22Rv1 (cell line): Measurements from ENCODE around the gene FERD3L.

Experiments
- H3K27ac ChIP-seq: fragments of 450-650 bp; 2 replicates; pipeline ENCODE4 v1.5.1; 2017
- ZFX ChIP-seq: fragments of 450-650 bp; IDR thresholded peaks from 2 replicates; pipeline ENCODE4 v1.6.1; 2017; ENCODE audit warnings: antibody characterized with exemption, borderline replicate concordance
- TF ChIP-seq, protein P1 (sequence below): fragments of 450-650 bp; IDR thresholded peaks from 2 replicates; pipeline ENCODE4 v1.5.1; 2017; ENCODE audit warnings: mild to moderate bottlenecking

The FERD3L gene

DNA sequence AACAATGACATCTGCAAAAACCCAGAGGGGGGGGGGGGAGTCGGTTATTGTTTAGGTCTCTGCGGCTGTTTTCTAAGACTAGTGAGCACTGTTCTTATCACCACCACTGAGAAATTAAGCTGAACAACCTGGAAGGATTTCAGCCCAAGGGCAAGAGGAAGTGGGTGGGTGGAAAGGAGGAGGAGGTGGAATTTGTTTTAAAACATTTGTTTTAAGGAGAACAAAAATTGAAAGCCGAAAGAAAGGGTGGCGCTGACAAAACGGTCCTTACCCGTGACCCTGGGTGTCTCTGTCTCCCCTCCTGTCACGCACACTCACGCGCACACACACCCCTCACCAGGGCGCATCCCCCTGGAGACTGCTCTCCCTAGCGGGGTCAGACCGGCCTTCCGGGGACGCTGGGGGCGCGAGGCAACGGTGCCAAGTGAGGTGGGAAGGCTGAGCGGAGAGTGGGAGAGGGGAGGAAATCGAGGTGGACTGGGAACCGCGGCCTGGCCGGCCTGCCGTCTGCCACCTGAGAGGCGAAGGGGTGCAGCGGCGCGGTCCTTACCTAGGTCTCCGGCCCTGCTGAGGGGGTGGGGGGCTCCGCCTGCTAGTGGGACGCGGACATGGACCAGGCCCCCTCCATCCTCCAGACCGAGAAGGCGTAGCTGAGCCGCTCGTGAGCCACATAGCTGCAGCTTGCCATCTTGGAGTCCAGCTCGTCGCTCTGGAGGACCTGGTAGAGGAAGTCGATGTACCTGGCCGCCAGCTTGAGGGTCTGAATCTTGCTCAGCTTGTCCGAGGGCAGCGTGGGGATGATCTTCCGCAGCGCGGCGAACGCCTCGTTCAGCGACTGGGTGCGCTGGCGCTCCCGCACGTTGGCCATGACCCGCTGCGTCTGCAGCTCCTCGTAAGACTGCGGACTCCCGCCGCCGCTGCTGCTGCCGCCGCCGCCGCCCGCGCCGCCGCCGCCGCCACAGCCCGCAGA lies 28.8 kb downstream of the FERD3L start:
- TF ChIP-seq, protein P1, sequence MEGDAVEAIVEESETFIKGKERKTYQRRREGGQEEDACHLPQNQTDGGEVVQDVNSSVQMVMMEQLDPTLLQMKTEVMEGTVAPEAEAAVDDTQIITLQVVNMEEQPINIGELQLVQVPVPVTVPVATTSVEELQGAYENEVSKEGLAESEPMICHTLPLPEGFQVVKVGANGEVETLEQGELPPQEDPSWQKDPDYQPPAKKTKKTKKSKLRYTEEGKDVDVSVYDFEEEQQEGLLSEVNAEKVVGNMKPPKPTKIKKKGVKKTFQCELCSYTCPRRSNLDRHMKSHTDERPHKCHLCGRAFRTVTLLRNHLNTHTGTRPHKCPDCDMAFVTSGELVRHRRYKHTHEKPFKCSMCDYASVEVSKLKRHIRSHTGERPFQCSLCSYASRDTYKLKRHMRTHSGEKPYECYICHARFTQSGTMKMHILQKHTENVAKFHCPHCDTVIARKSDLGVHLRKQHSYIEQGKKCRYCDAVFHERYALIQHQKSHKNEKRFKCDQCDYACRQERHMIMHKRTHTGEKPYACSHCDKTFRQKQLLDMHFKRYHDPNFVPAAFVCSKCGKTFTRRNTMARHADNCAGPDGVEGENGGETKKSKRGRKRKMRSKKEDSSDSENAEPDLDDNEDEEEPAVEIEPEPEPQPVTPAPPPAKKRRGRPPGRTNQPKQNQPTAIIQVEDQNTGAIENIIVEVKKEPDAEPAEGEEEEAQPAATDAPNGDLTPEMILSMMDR = no peak
- TF ChIP-seq ZFX = no peak
- peak overlapping the region; percentile 89 for H3K27ac ChIP-seq

DNA sequence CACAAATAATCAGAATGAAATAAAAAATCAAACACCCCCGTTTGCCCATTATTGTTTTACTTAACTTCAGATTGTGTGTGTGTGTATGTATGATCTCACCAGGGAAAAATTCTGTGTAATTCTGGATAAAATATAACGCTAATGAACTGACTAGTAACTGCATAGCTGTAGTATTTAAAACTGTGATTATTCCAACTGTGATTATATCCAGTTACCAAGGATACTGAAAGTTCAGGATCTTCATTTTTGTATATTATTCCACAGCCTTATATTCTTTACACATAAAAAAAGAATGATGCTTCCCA lies 30.7 kb downstream of the FERD3L start:
- H3K27ac ChIP-seq = no peak overlapping the region
- TF ChIP-seq, protein P1 = no peak
- no peak for TF ChIP-seq ZFX

DNA sequence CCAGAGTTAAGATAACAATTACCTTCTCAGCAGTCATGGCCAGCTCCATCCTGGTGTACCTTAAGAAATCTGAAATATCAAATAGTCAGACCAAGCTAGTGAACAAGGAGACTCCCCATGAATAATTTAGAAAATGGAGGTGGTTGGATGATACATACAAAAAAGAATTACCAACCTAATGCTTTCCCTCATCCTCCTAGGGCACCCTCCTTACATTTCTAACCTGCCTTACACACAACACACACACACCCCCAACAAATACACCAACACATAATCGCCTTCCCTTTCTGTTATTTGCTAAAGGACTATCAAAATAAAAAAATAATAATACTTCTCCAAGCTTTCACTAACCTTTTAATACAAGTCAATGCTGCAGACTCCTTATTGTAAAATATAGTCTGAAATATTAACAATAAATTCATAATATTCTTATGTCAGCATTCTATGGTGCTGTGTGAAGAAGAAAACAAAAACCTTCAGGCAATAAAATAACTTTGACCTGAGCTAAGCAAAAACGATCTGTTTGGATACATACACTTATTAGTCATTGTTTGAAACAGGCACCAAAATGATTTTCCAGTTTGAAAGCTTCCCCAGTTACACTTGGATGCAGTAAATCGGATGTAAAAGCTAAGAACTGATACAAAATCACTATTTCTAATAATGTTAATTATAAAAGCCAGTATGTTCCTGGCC lies 31.2 kb downstream of the FERD3L start:
- no peak overlapping the region for H3K27ac ChIP-seq
- TF ChIP-seq, protein P1 = no peak
- TF ChIP-seq ZFX = no peak

DNA sequence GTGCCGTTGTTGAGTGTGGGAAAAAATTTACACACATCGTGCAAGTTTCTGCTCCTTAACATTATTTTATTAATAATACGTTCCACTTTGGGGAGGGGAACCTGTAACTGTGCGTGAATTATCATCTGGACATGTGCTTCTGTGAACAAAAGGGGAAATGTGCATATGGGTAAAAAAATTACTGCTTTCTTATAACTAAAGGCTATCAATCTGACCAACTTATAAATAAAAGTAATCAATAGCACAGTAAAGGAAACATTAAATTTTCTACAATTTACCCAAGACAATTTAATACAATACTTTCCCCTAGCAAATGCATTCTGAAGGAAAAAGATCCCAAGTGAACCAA lies 32.2 kb downstream of the FERD3L start:
- no peak overlapping the region for H3K27ac ChIP-seq
- TF ChIP-seq ZFX = no peak
- TF ChIP-seq, protein P1 = no peak

DNA sequence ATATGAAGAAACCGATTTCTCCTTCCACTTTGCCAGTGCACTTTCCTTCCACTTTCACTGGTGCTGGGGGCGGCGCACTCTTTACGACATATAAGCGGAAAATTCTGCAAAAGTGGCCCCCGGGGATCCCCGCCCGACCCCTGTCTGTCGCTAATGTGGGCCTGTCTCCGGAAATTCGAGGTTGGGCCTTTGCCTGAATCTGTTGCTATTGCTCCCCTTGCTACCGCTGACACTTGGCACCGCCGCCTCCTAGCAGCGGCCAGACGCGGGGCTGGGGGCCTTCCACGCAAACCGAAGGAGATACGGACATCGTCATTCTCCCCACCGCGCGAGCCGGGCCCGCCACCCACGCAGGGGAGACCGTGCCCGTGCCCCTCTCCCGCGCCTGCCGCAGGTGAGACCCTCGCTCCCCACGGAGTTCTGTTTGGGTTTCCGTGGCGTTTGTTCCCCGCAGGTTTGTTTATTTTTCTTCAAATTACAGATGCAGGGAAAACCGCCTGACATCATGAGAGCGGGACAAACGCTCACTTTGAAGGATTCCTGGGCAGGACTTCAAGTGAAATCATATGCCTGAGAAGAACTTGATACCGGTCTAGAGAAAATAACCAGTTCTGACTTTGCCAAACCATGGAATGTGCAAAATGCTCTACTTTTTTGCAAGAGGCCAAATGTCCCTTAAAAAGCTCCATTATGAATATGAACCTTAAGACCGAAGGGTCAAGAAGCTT lies 32.8 kb downstream of the FERD3L start:
- TF ChIP-seq, protein P1 = no peak
- no peak for TF ChIP-seq ZFX

DNA sequence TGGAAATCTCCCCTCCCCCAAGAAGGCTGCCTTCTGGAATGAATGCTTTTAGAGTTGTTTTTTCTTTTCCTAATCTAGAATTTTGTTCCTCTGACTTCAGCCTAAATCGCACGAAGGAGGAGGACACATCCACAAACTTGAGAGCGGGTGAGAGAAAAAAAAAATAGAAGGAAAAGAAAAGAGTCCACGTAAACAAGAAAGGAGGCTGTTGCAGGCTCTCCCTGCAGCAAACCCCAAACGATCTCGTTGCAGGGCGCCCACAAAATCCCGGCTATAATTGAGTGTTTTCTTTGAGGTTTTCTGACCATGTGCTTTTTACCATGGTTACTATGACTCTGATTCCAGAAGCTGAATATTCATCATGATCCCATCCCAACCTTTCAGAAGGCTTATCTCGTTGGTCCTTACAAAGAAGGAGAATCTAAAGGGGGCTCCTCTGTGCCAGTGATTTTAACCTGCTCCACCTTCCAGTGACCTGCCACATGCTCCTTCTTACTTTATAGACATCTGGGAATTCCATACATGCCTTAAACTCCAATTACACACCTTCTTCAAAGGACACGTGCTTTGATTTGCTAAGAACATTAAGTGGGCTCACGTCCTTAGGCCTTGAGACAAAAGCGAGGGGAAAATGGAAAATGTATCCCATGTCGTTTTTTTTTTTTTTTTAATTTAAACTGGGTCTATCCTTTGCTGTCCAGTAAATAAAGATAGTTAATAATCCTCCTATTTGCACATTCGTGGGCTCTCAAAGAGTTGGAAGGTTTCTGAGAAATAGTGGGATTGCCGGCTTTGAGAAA lies 33.5 kb downstream of the FERD3L start:
- H3K27ac ChIP-seq = no peak overlapping the region
- TF ChIP-seq, protein P1 = no peak
- TF ChIP-seq ZFX = no peak

More for the DNA sequence above, 32.8 kb downstream of the FERD3L start:
- no peak overlapping the region for H3K27ac ChIP-seq
